SK-N-SH (cell line): ENCODE results near the gene MEAK7.

Experiments
- FOSL2 ChIP-seq: IDR thresholded peaks from 2 replicates; pipeline ENCODE4 v1.4.0; 2012; ENCODE audit warnings: low read depth, mild to moderate bottlenecking, moderate library complexity, borderline replicate concordance
- GABPA ChIP-seq: IDR thresholded peaks from 2 replicates; pipeline ENCODE4 v1.4.0; 2012; ENCODE audit warnings: low read depth, mild to moderate bottlenecking
- GATA2 ChIP-seq: sonication (generic); formaldehyde crosslinking; IDR thresholded peaks from 2 replicates; pipeline ENCODE4 v1.5.0; 2020; ENCODE audit warnings: mild to moderate bottlenecking, missing genetic modification reagents
- JUND ChIP-seq: IDR thresholded peaks from 2 replicates; pipeline ENCODE4 v1.4.0; 2012
- MEF2A ChIP-seq: IDR thresholded peaks from 2 replicates; pipeline ENCODE4 v1.4.0; 2012; ENCODE audit warnings: low read depth, borderline replicate concordance
- MXI1 ChIP-seq: IDR thresholded peaks from 2 replicates; pipeline ENCODE4 v1.6.1; 2012; ENCODE audit warnings: mild to moderate bottlenecking, low read depth, low read length, improper control_type of control experiment
- SMC3 ChIP-seq: IDR thresholded peaks from 2 replicates; pipeline ENCODE4 v1.6.1; 2012; ENCODE audit warnings: low read depth, low read length, improper control_type of control experiment
- TAF1 ChIP-seq: IDR thresholded peaks from 2 replicates; pipeline ENCODE4 v1.6.1; 2012; ENCODE audit warnings: low read depth, mild to moderate bottlenecking, low read length, moderate library complexity, borderline replicate concordance
- TEAD4 ChIP-seq: IDR thresholded peaks from 2 replicates; pipeline ENCODE4 v1.4.0; 2012; ENCODE audit warnings: mild to moderate bottlenecking, borderline replicate concordance; ENCODE audit not compliant: insufficient read depth
- TF ChIP-seq, protein P1 (sequence below): fragments of 150-350 bp; IDR thresholded peaks from 2 replicates; pipeline ENCODE4 v1.6.1; 2016; ENCODE audit warnings: mild to moderate bottlenecking, low read depth, low read length
- TF ChIP-seq, protein P2 (sequence below): fragments of 200-600 bp; sonication (generic); IDR thresholded peaks from 2 replicates; pipeline ENCODE4 v1.6.1; 2017; ENCODE audit warnings: antibody characterized with exemption, mild to moderate bottlenecking, moderate library complexity

DNA sequence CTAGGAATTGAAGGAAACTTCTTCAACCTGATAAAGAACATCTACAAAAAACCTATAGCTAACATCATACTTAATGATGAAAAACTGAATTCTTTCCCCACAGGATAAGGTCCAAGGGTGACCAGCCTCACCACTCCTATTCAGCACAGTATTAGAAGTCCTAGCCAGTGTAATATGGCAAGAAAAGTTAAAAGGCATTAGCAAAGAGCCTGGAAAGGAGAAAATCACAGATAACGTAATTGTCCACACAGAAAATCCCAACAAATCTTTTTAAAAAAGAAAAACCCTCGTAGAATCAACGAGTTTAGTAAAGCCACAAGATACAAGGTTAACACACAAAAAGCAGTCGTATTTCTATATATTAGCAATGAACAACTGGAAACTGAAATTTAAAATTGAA, 37.8 kb downstream of the MEAK7 start:
- no peak for TF ChIP-seq MEF2A
- TF ChIP-seq TEAD4 = no peak
- TF ChIP-seq, protein P1, sequence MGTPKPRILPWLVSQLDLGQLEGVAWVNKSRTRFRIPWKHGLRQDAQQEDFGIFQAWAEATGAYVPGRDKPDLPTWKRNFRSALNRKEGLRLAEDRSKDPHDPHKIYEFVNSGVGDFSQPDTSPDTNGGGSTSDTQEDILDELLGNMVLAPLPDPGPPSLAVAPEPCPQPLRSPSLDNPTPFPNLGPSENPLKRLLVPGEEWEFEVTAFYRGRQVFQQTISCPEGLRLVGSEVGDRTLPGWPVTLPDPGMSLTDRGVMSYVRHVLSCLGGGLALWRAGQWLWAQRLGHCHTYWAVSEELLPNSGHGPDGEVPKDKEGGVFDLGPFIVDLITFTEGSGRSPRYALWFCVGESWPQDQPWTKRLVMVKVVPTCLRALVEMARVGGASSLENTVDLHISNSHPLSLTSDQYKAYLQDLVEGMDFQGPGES = no peak
- TF ChIP-seq MXI1 = no peak
- TF ChIP-seq, protein P2, sequence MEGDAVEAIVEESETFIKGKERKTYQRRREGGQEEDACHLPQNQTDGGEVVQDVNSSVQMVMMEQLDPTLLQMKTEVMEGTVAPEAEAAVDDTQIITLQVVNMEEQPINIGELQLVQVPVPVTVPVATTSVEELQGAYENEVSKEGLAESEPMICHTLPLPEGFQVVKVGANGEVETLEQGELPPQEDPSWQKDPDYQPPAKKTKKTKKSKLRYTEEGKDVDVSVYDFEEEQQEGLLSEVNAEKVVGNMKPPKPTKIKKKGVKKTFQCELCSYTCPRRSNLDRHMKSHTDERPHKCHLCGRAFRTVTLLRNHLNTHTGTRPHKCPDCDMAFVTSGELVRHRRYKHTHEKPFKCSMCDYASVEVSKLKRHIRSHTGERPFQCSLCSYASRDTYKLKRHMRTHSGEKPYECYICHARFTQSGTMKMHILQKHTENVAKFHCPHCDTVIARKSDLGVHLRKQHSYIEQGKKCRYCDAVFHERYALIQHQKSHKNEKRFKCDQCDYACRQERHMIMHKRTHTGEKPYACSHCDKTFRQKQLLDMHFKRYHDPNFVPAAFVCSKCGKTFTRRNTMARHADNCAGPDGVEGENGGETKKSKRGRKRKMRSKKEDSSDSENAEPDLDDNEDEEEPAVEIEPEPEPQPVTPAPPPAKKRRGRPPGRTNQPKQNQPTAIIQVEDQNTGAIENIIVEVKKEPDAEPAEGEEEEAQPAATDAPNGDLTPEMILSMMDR = no peak
- no peak for TF ChIP-seq FOSL2
- no peak for TF ChIP-seq GABPA
- no peak for TF ChIP-seq JUND
- TF ChIP-seq SMC3 = no peak
- TF ChIP-seq TAF1 = no peak
- TF ChIP-seq GATA2 = no peak
